Amniotic stem cell (primary cell): ENCODE results near the gene RPP30.
"Not testable (repeated sequence)": the region's sequence is repeated elsewhere in the genome, so short reads cannot be mapped to it uniquely, and the experiment has no call there.

Experiments
- DNase-seq: peaks from one replicate; lab custom pipeline; 2025; lab: John Stamatoyannopoulos, UW

The RPP30 gene

GRCh38 chr10:90871279-90871765 lies 452 bp upstream of the RPP30 start:
- DNase-seq, result peak; percentile 44

GRCh38 chr10:90872648-90873020 lies 860 bp downstream of the RPP30 start:
- DNase-seq, result no peak

- DNase-seq, result no peak
These were observed 7.3 kb downstream of the RPP30 start for GRCh38 chr10:90879062-90879461.

GRCh38 chr10:90880059-90880719 lies 8.4 kb downstream of the RPP30 start:
- DNase-seq, result peak; percentile 15

GRCh38 chr10:90884431-90884830 lies 12.7 kb downstream of the RPP30 start:
- no peak for DNase-seq

GRCh38 chr10:90885176-90885575 lies 13.4 kb downstream of the RPP30 start:
- DNase-seq, result peak; percentile 8

- no peak for DNase-seq
These were observed 15.8 kb downstream of the RPP30 start for GRCh38 chr10:90887555-90887954.

DNA sequence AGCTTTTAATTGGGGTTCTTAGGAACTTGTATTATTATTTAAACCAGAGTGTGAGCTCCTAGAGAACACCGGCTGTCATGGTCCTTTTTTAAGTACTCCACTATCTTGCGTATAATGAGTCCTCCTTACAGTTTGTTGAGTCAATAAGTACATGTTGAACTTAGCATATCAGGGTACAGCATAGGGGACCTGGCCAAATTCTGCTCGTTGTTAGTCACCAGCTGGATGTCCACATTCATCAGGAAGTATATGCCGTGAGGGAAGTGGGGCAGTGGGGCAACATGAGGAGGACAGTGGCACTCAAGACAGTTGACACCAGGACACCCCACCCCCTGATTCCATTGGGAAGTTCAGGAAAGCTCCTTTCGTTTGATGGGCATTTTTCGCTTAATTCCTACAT lies 16.6 kb downstream of the RPP30 start:
- no peak for DNase-seq

GRCh38 chr10:90889636-90890035 lies 17.9 kb downstream of the RPP30 start:
- no peak for DNase-seq

GRCh38 chr10:90890347-90890746 lies 18.6 kb downstream of the RPP30 start:
- DNase-seq, result no peak

DNA sequence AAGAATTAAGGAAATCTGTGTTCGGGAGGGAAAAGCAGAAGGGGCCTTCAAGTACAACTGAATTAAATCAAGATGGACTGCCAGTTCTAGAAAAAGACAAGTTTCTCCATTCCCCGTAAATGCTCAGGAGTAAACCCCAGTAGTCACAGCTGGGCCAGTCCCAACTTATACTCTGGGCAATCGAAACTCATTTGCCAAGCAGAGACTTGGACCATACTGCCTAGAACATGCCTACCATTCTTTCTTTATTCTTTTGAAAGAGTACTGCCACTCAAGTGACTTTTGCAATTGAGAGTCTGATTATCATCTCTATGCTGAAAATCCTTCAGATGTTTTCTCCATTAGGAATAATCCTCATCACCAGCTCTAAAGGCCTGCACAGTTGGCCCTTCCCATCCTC lies 21.4 kb downstream of the RPP30 start:
- DNase-seq, result no peak

DNA sequence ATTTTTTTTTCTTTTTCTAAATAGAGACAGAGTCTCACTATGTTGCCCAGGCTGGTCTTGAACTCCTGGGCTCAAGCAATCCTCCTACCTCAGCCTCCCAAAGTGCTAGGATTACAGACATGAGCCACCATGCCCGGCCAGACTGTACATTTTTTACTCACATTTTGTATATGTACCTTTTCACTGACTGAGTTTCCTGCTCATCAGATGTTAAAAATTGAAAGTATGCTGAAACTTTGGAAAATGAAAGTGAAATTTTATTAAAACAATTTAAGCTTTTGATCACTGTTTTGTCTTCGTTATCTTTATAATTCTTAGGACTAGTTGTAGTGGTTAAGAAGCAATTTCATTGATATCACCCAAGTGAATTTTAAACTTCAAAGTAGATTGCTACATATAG lies 25.1 kb downstream of the RPP30 start:
- not testable (repeated sequence) for DNase-seq

- DNase-seq, result no peak
These were observed 34.2 kb downstream of the RPP30 start for GRCh38 chr10:90905925-90906324.

DNA sequence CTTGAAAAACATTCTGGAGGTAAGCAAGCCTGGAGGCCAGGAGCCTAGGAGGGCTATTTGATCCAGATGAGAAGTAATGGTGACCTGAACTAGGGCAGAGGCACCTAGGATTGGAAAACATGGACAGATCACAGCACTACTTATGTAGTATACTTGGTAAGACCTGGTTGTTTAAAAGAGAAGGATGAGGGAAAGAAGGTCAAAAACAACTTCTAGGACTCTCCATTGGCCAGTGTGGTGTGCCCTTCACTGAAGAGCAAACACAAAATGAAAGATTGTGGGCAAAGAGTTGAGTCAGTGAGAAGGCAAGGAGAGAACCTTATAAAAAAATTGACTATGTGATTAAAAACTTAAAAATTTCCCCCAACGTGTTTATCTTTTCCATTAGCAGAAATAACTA lies 34.8 kb downstream of the RPP30 start:
- DNase-seq, result no peak

GRCh38 chr10:90911133-90912051 lies 39.6 kb downstream of the RPP30 start:
- DNase-seq, result peak; percentile 72

DNA sequence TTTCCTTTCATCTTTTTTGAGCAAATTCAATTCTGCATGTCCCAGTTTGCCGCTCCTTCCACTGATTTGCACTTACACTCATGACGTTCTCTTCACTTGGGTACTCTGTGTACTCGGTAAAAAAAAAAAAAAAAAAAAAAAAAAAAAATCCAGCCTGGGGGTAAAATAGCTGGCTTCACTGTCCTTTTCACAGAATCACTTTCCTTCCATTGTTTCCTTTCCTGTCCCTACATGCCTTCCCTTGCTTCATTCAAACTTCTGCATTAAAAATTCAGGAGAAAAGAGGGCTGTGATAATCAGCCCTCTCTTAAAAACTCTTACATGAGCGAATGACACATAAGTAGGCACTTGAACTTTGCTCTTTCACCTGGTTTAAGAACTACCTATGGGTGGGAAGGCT lies 40.4 kb downstream of the RPP30 start:
- DNase-seq, result no peak

DNA sequence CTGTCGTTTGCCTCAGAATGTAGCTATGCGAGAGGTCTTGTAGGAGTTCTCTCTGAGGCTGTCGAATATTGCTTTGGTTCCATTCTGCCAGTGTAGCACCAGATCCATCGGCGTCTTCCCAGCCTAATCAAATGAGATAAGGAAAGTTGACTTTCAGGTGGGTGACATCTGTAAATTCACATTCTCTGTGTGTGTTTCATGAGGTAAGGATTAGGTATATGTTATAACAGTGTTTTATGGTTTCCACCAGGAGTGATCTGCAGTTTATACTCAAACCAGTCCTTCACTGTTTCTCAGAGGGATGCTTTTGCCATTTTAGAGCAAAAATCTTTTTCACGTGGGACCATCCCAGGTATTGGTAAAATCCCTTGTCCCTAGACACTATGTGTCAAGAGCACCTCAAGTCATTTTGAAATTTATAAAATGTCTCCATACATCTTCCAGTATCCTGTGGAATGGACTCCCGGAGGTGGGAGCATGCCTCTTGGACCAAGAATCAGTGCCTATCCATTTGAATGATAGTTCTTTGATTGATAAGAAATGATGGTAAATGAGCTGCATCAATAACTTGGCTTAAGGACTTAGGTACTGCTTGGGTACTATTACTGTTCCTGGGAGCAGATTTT lies 41.2 kb downstream of the RPP30 start:
- DNase-seq, result no peak

DNA sequence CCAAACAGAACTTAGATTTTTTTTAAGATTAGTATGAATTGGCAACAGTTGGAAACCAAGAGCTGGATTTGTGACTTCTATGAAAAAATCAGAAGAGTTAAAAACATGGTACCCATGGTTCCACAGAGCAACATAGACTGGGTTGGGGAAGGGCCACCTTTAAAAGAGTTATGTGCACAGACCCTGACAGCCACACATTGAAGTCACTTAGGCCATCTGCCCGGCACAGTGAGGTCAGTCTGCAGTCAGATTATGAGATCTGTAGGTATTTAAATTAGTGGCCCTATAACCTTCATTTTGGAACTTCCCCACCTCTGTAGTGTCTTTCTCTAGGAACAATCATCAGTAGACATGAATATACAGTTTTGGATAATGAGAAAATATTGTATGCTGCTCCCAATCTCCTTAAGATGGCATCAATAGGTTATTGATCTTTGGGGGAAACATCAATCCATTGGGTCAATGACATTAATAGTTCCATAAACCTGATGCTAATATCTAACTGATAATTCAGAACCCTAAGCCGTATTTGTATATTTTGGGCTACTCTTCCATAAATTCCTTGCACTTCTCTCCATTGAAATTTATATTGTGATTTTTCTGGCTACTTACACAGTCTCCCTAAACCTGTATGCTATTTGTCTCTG lies 42.1 kb downstream of the RPP30 start:
- no peak for DNase-seq

GRCh38 chr10:90914992-90915765 lies 43.4 kb downstream of the RPP30 start:
- DNase-seq, result no peak

GRCh38 chr10:90915766-90916075 lies 43.9 kb downstream of the RPP30 start:
- no peak for DNase-seq

GRCh38 chr10:90916392-90917237 lies 44.8 kb downstream of the RPP30 start:
- no peak for DNase-seq
